ENCODE data around the gene TMEM14B. TPM values are rescaled to one million over a fixed set of nuclear protein-coding genes. Genes with fewer than 3 reads are reported as not detected.

TMEM14B gene
- total RNA-seq, 1 donor from 2014 or later = 52.6 TPM

GRCh38 chr6:10778230-10778629, 30.6 kb downstream of the TMEM14B start:
- Mint-ChIP-seq H3K9me3 (ENCODE audit: unreplicated experiment) (no peaks in the 10 kb centered on the region), H3K4me3 (ENCODE audit: unreplicated experiment) (no peak overlapping the region), H3K4me1 (ENCODE audit: unreplicated experiment) (no peaks in the 10 kb centered on the region), H3K36me3 (ENCODE audit: low read depth, unreplicated experiment) (no peaks in the 10 kb centered on the region), H3K27me3 (ENCODE audit: unreplicated experiment) (no peaks in the 10 kb centered on the region), H3K27ac (ENCODE audit: unreplicated experiment) (no peak overlapping the region)
- TF ChIP-seq, protein P1, sequence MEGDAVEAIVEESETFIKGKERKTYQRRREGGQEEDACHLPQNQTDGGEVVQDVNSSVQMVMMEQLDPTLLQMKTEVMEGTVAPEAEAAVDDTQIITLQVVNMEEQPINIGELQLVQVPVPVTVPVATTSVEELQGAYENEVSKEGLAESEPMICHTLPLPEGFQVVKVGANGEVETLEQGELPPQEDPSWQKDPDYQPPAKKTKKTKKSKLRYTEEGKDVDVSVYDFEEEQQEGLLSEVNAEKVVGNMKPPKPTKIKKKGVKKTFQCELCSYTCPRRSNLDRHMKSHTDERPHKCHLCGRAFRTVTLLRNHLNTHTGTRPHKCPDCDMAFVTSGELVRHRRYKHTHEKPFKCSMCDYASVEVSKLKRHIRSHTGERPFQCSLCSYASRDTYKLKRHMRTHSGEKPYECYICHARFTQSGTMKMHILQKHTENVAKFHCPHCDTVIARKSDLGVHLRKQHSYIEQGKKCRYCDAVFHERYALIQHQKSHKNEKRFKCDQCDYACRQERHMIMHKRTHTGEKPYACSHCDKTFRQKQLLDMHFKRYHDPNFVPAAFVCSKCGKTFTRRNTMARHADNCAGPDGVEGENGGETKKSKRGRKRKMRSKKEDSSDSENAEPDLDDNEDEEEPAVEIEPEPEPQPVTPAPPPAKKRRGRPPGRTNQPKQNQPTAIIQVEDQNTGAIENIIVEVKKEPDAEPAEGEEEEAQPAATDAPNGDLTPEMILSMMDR (IDR thresholded peaks at IDR 0.05; ENCODE audit: unreplicated experiment) = no peak
- no peak for DNase-seq (ENCODE audit: low spot score)

DNA sequence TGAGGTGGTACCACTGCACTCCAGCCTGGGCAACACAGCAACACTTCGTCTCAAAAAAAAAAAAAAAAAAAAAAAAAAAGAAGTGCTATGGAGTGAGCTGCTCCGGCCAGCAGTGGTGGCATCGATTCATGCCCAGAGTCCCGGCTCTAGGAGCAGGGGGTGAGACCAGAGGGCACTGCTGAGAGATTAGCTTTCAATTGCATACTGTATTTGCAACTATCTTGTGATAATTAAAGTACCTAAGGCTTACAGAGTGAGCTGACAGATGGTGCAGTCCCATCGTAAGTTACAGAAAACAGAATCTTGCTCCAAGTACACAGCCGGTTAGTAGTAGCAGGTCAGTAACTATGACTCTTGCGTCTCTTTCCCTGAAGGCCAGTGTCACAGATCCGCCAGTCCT, 31.5 kb downstream of the TMEM14B start:
- Mint-ChIP-seq H3K4me1 (ENCODE audit: unreplicated experiment) (no peaks in the 10 kb centered on the region), H3K27me3 (ENCODE audit: unreplicated experiment) (no peaks in the 10 kb centered on the region), H3K9me3 (ENCODE audit: unreplicated experiment) (no peaks in the 10 kb centered on the region), H3K36me3 (ENCODE audit: low read depth, unreplicated experiment) (no peaks in the 10 kb centered on the region), H3K27ac (ENCODE audit: unreplicated experiment) (no peak overlapping the region), H3K4me3 (ENCODE audit: unreplicated experiment) (no peak overlapping the region)
- TF ChIP-seq, protein P1 (IDR thresholded peaks at IDR 0.05; ENCODE audit: unreplicated experiment) = no peak
- DNase-seq (ENCODE audit: low spot score) = no peak

DNA sequence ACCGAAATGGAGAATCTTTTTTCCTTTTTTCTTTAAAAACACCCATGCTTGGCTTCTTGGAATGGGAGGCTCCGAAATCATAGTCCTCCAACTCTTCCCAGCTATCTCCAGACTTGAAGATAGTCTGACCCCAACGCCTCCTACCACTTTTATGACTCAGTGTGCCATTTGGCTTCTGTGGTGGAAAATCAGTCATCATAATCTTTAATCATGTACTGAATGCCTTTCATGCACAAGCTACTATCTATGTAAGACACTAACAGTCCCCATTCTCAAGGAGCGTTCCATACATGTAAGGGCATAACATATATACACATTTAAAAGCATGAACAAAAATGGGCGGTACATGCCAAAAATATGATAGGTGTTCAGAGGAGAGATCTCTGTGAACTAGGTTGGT, 44.1 kb downstream of the TMEM14B start:
- Mint-ChIP-seq H3K4me1 (ENCODE audit: unreplicated experiment) (no peaks in the 10 kb centered on the region), H3K36me3 (ENCODE audit: low read depth, unreplicated experiment) (peaks cover 4% of the 10 kb centered on the region), H3K27ac (ENCODE audit: unreplicated experiment) (no peak overlapping the region), H3K4me3 (ENCODE audit: unreplicated experiment) (no peak overlapping the region), H3K9me3 (ENCODE audit: unreplicated experiment) (no peaks in the 10 kb centered on the region), H3K27me3 (ENCODE audit: unreplicated experiment) (peaks cover 1% of the 10 kb centered on the region)
- DNase-seq (ENCODE audit: low spot score) = no peak
- TF ChIP-seq, protein P1 (IDR thresholded peaks at IDR 0.05; ENCODE audit: unreplicated experiment) = no peak

- no peaks in the 10 kb centered on the region for H3K27me3 Mint-ChIP-seq (ENCODE audit: unreplicated experiment)
- H3K9me3 Mint-ChIP-seq (ENCODE audit: unreplicated experiment) = no peaks in the 10 kb centered on the region
- TF ChIP-seq, protein P1 (IDR thresholded peaks at IDR 0.05; ENCODE audit: unreplicated experiment) = no peak
- H3K4me3 Mint-ChIP-seq (ENCODE audit: unreplicated experiment) = no peak overlapping the region
- no peak for DNase-seq (ENCODE audit: low spot score)
- peaks cover 2% of the 10 kb centered on the region for H3K36me3 Mint-ChIP-seq (ENCODE audit: low read depth, unreplicated experiment)
- H3K27ac Mint-ChIP-seq (ENCODE audit: unreplicated experiment) = no peak overlapping the region
- H3K4me1 Mint-ChIP-seq (ENCODE audit: unreplicated experiment) = no peaks in the 10 kb centered on the region
Observed at GRCh38 chr6:10792101-10792500, 44.5 kb downstream of the TMEM14B start.

DNA sequence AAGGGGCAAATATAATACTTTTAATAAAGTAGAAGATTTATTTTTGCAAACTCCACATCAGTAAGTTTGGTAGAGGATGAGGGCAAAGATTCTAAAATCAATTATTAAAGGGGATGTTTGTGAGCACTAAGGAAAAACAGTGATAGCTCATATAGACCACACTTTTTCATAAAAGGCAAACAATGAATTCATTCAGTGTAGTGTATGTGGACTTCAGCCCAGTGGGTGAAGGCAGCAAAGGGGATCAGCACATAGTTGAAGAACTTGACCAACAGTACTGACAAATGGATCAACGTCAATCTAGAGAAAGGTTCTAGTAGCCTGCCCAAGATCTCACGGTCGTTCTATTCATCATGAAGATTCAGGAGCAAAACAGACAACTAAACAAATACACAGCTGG, 45.4 kb downstream of the TMEM14B start:
- Mint-ChIP-seq H3K36me3 (ENCODE audit: low read depth, unreplicated experiment) (no peaks in the 10 kb centered on the region), H3K27me3 (ENCODE audit: unreplicated experiment) (no peaks in the 10 kb centered on the region), H3K4me3 (ENCODE audit: unreplicated experiment) (no peak overlapping the region), H3K4me1 (ENCODE audit: unreplicated experiment) (no peaks in the 10 kb centered on the region), H3K9me3 (ENCODE audit: unreplicated experiment) (no peaks in the 10 kb centered on the region), H3K27ac (ENCODE audit: unreplicated experiment) (no peak overlapping the region)
- no peak for DNase-seq (ENCODE audit: low spot score)
- TF ChIP-seq, protein P1 (IDR thresholded peaks at IDR 0.05; ENCODE audit: unreplicated experiment) = no peak

All from endothelial cell (in vitro differentiated cells).